Calu3 (cell line): ENCODE results near the gene FERMT1. TPM values are rescaled to one million over a fixed set of nuclear protein-coding genes. Genes with fewer than 3 reads are reported as not detected.

ENCODE experiments used
- BruUV-seq: library from RNA; stranded (reverse); fragments of 400-500 nt; replicated peaks from 2 replicates; lab custom pipeline; 2021; lab: Mats Ljungman, UMichigan
- CTCF ChIA-PET: fragments of 300-600 bp; sonication (Branson Sonifier 250); formaldehyde crosslinking; loops from one replicate; lab custom pipeline; 2022; ENCODE audit warnings: antibody characterized with exemption; lab: Charles Lee
- DNase-seq: peaks from one replicate; pipeline ENCODE4 v3.0.0; 2022
- H3K27ac Mint-ChIP-seq: one replicate; pipeline ENCODE4 v1.8.0; 2022; ENCODE audit warnings: mixed read lengths; ENCODE audit not compliant: unreplicated experiment
- H3K27me3 Mint-ChIP-seq: one replicate; pipeline ENCODE4 v1.8.0; 2022; ENCODE audit warnings: mixed read lengths; ENCODE audit not compliant: unreplicated experiment
- H3K36me3 Mint-ChIP-seq: one replicate; pipeline ENCODE4 v1.8.0; 2022; ENCODE audit warnings: mild to moderate bottlenecking, moderate library complexity, mixed read lengths; ENCODE audit not compliant: insufficient read depth, unreplicated experiment
- H3K4me1 Mint-ChIP-seq: one replicate; pipeline ENCODE4 v1.8.0; 2022; ENCODE audit warnings: mild to moderate bottlenecking, low read depth, mixed read lengths; ENCODE audit not compliant: unreplicated experiment
- H3K4me3 Mint-ChIP-seq: one replicate; pipeline ENCODE4 v1.8.0; 2022; ENCODE audit warnings: mild to moderate bottlenecking, low read depth, moderate library complexity, mixed read lengths; ENCODE audit not compliant: unreplicated experiment
- H3K9me3 Mint-ChIP-seq: one replicate; pipeline ENCODE4 v1.8.0; 2022; ENCODE audit warnings: low read depth, mixed read lengths; ENCODE audit not compliant: unreplicated experiment
- intact Hi-C: fragments of 100-400 bp; cut with micrococcal nuclease; formaldehyde crosslinking; loops from one replicate; pipeline ENCODE4 v1.10.0; 2022; ENCODE audit not compliant: unreplicated experiment
- total RNA-seq: library from RNA; stranded (reverse); gene quantifications from 2 replicates; pipeline ENCODE4 v1.2.3, GENCODE V29; 2022
- TF ChIP-seq, protein P1 (sequence below): fragments of 200-600 bp; IDR thresholded peaks from one replicate; pipeline ENCODE4 v1.8.0; 2022; ENCODE audit warnings: antibody characterized with exemption; ENCODE audit not compliant: unreplicated experiment

FERMT1 gene
- total RNA-seq, 1 experiment from 2014 or later, result 23.5 TPM

DNA sequence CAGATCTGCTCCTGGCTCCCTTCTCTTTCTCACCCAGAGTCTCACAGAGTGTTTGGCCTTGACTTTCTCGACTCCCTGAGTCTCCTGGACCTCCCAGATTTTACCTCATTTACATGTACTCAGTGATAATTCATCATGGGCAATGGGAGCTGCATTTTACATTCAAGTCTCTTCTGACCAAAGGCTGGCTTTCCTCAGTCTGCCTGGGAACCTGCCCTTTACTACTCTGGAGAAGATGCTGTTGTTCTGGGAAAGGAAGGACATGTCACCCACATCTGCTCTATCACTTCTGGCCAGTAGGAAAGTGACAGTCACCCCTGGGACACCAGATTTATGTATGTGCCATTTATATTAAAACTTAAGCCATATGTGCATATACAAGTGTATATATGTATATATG, 76.4 kb downstream of the FERMT1 start:
- CTCF ChIA-PET, result no interaction called here
- Mint-ChIP-seq H3K9me3 (no peaks in the 10 kb centered on the region), H3K36me3 (peaks cover 2% of the 10 kb centered on the region), H3K4me3 (no peak overlapping the region), H3K27ac (no peak overlapping the region), H3K4me1 (peaks cover 17% of the 10 kb centered on the region), H3K27me3 (no peaks in the 10 kb centered on the region)
- BruUV-seq, result no TSS peak
- no peak for DNase-seq
- intact Hi-C loops, result no loop called here
- TF ChIP-seq, protein P1, sequence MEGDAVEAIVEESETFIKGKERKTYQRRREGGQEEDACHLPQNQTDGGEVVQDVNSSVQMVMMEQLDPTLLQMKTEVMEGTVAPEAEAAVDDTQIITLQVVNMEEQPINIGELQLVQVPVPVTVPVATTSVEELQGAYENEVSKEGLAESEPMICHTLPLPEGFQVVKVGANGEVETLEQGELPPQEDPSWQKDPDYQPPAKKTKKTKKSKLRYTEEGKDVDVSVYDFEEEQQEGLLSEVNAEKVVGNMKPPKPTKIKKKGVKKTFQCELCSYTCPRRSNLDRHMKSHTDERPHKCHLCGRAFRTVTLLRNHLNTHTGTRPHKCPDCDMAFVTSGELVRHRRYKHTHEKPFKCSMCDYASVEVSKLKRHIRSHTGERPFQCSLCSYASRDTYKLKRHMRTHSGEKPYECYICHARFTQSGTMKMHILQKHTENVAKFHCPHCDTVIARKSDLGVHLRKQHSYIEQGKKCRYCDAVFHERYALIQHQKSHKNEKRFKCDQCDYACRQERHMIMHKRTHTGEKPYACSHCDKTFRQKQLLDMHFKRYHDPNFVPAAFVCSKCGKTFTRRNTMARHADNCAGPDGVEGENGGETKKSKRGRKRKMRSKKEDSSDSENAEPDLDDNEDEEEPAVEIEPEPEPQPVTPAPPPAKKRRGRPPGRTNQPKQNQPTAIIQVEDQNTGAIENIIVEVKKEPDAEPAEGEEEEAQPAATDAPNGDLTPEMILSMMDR, result no peak

DNA sequence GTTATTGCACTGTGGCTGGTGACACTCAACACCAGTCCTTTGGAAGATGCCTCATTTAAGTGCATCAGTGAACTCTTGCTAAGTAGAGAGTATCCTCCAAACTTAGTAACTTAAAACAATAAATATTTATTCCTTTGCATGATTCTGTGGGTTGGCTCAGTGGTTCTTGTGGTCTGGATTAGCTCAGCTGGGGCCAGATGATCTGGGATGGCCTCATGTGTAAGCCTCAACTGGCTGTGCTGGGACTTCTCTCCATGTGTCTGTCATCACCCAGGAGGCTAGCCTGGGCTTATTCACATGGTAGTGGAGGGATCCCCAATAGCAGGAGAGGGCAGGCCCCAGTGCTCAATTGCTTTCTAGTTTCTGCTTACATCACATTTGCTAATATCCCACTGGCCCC, 77.3 kb downstream of the FERMT1 start:
- intact Hi-C loops, result no loop called here
- no peak for DNase-seq
- BruUV-seq, result no TSS peak
- peaks cover 9% of the 10 kb centered on the region for H3K4me1 Mint-ChIP-seq
- TF ChIP-seq, protein P1, result no peak
- no peak overlapping the region for H3K27ac Mint-ChIP-seq
- no peaks in the 10 kb centered on the region for H3K36me3 Mint-ChIP-seq
- CTCF ChIA-PET, result no interaction called here
- no peaks in the 10 kb centered on the region for H3K27me3 Mint-ChIP-seq
- no peak overlapping the region for H3K4me3 Mint-ChIP-seq
- no peaks in the 10 kb centered on the region for H3K9me3 Mint-ChIP-seq

DNA sequence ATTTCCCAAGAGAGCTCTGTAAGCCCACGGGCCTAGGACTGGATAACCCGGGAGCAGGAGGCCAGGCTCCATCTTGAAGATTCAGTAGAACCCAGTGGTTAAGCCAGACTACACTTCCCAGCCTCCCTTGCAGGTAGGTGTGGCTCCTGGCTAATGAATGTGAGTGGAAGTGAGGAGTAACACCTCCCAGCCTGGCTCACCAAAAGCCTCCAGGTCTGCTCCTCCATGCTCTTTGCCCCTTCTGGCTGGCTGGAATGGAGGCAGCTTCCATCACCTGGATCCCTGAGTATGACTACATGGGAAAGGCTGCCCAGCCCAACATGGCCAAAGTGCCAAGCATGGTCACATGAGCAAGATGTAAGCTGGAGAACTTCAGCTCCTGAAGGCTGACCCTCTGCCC, 78.7 kb downstream of the FERMT1 start:
- no TSS peak for BruUV-seq
- Mint-ChIP-seq H3K4me3 (no peak overlapping the region), H3K4me1 (no peaks in the 10 kb centered on the region), H3K36me3 (no peaks in the 10 kb centered on the region), H3K27ac (no peak overlapping the region), H3K27me3 (no peaks in the 10 kb centered on the region), H3K9me3 (no peaks in the 10 kb centered on the region)
- intact Hi-C loops, result no loop called here
- CTCF ChIA-PET, result no interaction called here
- DNase-seq, result no peak
- TF ChIP-seq, protein P1, result no peak

DNA sequence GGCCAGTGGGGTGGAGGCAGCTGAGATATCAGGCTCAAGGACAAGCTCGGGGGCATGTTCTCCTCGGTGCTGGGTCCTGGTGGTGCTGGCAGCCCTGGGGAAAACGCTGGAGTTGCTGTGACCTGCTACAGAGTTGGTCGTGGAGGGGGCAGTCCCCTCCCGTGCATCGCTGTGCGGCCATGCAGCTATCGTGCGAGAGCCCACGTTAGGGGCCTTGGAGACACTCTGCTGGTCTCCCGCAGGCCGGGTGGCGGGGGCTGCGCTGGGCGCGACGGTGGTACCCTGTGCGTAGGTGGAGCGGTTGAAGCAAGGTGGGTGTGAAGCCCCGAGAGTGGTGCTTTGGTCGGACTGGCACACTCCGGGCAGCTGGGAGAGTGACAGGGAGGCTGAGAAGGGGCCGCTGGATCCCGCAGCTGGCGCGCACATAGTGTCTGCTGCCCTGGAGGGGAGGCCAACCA, 81.0 kb downstream of the FERMT1 start:
- Mint-ChIP-seq H3K4me1 (no peaks in the 10 kb centered on the region), H3K4me3 (no peak overlapping the region), H3K9me3 (no peaks in the 10 kb centered on the region), H3K36me3 (no peaks in the 10 kb centered on the region), H3K27me3 (no peaks in the 10 kb centered on the region), H3K27ac (no peak overlapping the region)
- no peak for DNase-seq
- no TSS peak for BruUV-seq
- CTCF ChIA-PET, result interaction anchor here (0.6 kb wide), 1 partner anchor 465 kb away, joined by 5 read pairs; no protein-coding TSS in a partner anchor
- TF ChIP-seq, protein P1, result no peak
- intact Hi-C loops, result no loop called here
